Transverse colon (tissue), 4 donors: Measurements from ENCODE around the gene SLC16A1. TPM values are rescaled to one million over a fixed set of nuclear protein-coding genes. Genes with fewer than 3 reads are reported as not detected.

Experiments used
- DNase-seq: peaks from one replicate; pipeline ENCODE4 v3.0.0-alpha.2; 2019
- H3K27ac ChIP-seq, 4 donors: fragments of 200-600 bp; sonication (generic); 2 replicates each; pipeline ENCODE4 v1.5.1; 2016 to 2018; ENCODE audit warnings: inconsistent platforms in 4 of 4
- H3K27me3 ChIP-seq: fragments of 200-600 bp; sonication (generic); 2 replicates; pipeline ENCODE4 v1.5.1; 2017; ENCODE audit warnings: inconsistent platforms
- H3K36me3 ChIP-seq, 4 donors: fragments of 200-600 bp; sonication (generic); 2 replicates each; pipeline ENCODE4 v1.5.1; 2017 to 2019; ENCODE audit warnings: inconsistent platforms in 4 of 4
- H3K4me1 ChIP-seq, 4 donors: fragments of 200-600 bp; sonication (generic); 2 replicates each; pipeline ENCODE4 v1.5.1; 2017 to 2020; ENCODE audit warnings: inconsistent platforms in 4 of 4
- H3K4me3 ChIP-seq, 4 donors: fragments of 200-600 bp; sonication (generic); 1 replicate in 1 of 4; 2 replicates in 3 of 4; pipeline versions ENCODE4 v1.5.1 to v1.6.1; 2017 to 2019; ENCODE audit warnings: inconsistent platforms in 4 of 4
- H3K9me3 ChIP-seq, 2 donors: fragments of 200-600 bp; sonication (generic); 2 replicates each; pipeline ENCODE4 v1.5.1; 2017 to 2019; ENCODE audit warnings: inconsistent platforms in 2 of 2
- EP300 ChIP-seq: sonication (generic); formaldehyde crosslinking; IDR thresholded peaks from one replicate; pipeline ENCODE4 v1.6.1; 2017; ENCODE audit warnings: antibody characterized with exemption, low read depth
- POLR2A ChIP-seq: fragments of 450-650 bp; IDR thresholded peaks from one replicate; pipeline ENCODE4 v1.6.1; 2016; ENCODE audit warnings: antibody characterized with exemption, mild to moderate bottlenecking, moderate library complexity
- POLR2AphosphoS5 ChIP-seq, 3 donors: sonication (generic); formaldehyde crosslinking; IDR thresholded peaks; one replicate each; pipeline ENCODE4 v1.6.1; 2016; ENCODE audit warnings: antibody characterized with exemption in 3 of 3
- WGBS, 2 donors: methylation state at CpG; one replicate each; pipeline ENCODE4 v1.1.5; 2018; ENCODE audit warnings: low coverage in 1 of 2; 5-methylcytosine and 5-hydroxymethylcytosine counted together
- in situ Hi-C, 4 donors: fragments of 200-750 bp; cut with MboI; loops; one replicate each; pipeline versions ENCODE4 v1.15.0 to v1.15.1; 2017; ENCODE audit warnings: low sequenced_read_pairs in 3 of 4, low pct_ligation_motif_present in 1 of 4, low pct_unique_long_range_greater_than_20kb in 1 of 4
- intact Hi-C: fragments of 100-400 bp; cut with DNase I; formaldehyde crosslinking; loops from one replicate; pipeline ENCODE4 v1.15.1; 2023; ENCODE audit warnings: low total_unique reads
- total RNA-seq, 4 donors: library from RNA; depleted of rRNA; stranded (reverse); fragments of >200 nt; gene quantifications; one replicate each; pipeline ENCODE4 v1.1.0, GENCODE V29; 2016
- TF ChIP-seq, protein P1 (sequence below), 5 experiments: fragments of 200-600 bp in 3 of 5; fragments of 450-650 bp in 2 of 5; sonication (generic) in 3 of 5; IDR thresholded peaks; 1 replicate in 2 of 5; 2 replicates in 3 of 5; pipeline ENCODE4 v1.5.1; 2016 to 2017; ENCODE audit warnings: antibody characterized with exemption in 5 of 5, inconsistent platforms in 3 of 5, mild to moderate bottlenecking in 2 of 5, moderate library complexity in 1 of 5

Gene SLC16A1, protein sequence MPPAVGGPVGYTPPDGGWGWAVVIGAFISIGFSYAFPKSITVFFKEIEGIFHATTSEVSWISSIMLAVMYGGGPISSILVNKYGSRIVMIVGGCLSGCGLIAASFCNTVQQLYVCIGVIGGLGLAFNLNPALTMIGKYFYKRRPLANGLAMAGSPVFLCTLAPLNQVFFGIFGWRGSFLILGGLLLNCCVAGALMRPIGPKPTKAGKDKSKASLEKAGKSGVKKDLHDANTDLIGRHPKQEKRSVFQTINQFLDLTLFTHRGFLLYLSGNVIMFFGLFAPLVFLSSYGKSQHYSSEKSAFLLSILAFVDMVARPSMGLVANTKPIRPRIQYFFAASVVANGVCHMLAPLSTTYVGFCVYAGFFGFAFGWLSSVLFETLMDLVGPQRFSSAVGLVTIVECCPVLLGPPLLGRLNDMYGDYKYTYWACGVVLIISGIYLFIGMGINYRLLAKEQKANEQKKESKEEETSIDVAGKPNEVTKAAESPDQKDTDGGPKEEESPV
- total RNA-seq: 100 to 1,000 TPM in 2 of 4 donors, 10 to 100 TPM in 2; 21.5 to 177 (median 109) TPM

DNA sequence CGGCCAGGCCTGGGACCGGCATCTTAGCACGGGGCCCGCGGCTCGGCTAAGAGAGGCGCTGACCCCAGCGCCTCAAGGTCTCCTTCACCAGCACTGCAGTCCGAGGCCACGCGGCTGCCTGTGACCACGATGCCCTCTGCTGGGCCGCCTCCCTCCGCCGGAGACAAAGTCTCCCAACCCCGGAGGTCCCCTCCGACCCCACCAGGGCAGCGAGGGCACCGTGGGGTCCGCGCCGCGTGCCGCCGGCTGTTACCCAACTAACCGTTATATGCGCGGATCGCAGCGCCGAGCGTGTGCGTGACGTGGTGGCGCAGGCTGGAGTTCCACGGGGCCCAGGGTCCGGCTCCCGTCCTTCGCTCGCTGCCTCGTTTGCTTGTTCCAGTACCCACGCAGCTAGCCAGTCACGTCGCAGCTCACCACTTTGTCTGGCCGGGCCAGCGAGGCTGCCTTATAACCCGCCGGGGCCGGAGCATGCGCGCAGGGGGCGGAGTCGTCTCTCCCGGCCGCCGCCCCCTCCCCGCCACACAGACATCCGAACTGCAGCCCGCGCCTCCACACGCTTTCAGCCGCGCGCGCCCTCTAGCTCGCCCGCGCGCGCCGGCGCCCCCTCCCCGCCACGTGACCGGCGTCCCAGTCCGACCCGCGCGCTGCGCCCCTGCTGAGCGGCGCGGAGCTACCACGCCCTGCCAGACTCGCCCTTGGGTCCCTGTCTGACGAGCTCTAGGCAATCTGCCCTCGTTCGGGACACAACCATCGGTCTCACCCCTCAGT lies at the start of gene SLC16A1:
Gene SLC16A1, minus strand, starts transcription at position 424 of the 771 bp plus-strand sequence. CDS start 26,888 bp downstream, outside the sequence.
- intact Hi-C loops (loop anchor here (5.0 kb wide), 1 partner anchor 41 kb away; no protein-coding TSS in a partner anchor), in situ Hi-C loops (no loop called here)
- peak; percentile 97 to 98 (median 97) for TF ChIP-seq POLR2AphosphoS5 (IDR thresholded peaks at IDR 0.05)
- no peak for TF ChIP-seq EP300
- TF ChIP-seq, protein P1, sequence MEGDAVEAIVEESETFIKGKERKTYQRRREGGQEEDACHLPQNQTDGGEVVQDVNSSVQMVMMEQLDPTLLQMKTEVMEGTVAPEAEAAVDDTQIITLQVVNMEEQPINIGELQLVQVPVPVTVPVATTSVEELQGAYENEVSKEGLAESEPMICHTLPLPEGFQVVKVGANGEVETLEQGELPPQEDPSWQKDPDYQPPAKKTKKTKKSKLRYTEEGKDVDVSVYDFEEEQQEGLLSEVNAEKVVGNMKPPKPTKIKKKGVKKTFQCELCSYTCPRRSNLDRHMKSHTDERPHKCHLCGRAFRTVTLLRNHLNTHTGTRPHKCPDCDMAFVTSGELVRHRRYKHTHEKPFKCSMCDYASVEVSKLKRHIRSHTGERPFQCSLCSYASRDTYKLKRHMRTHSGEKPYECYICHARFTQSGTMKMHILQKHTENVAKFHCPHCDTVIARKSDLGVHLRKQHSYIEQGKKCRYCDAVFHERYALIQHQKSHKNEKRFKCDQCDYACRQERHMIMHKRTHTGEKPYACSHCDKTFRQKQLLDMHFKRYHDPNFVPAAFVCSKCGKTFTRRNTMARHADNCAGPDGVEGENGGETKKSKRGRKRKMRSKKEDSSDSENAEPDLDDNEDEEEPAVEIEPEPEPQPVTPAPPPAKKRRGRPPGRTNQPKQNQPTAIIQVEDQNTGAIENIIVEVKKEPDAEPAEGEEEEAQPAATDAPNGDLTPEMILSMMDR (IDR thresholded peaks at IDR 0.05): peak in 1 of 5 experiments; percentile 10
- TF ChIP-seq POLR2A: peak; percentile 91
- H3K27me3 ChIP-seq: no peaks in the 10 kb centered on the region
- no peaks in the 10 kb centered on the region for H3K36me3 ChIP-seq
- peak within 1 kb of the TSS; percentile 42 to 80 (median 64) for H3K4me3 ChIP-seq
- WGBS, 2 donors: 1% methylated on average over 90 of the region's 90 CpGs; no CpG with 5 or more reads in 1 of the 2 donors
- peak; percentile 94 for DNase-seq
- no peaks in the 10 kb centered on the region for H3K9me3 ChIP-seq
- H3K4me1 ChIP-seq: peaks cover 5 to 47% (median 26%) of the 10 kb centered on the region in 4 donors
- peak within 1 kb of the TSS; percentile 87 to 95 (median 91) for H3K27ac ChIP-seq

- TF ChIP-seq POLR2A: no peak
- no peak for TF ChIP-seq POLR2AphosphoS5 (IDR thresholded peaks at IDR 0.05)
- no peak for TF ChIP-seq EP300
- TF ChIP-seq, protein P1 (IDR thresholded peaks at IDR 0.05): no peak
- DNase-seq: no peak
- H3K9me3 ChIP-seq: no peaks in the 10 kb centered on the region
- in situ Hi-C loops (no loop called here), intact Hi-C loops (no loop called here)
- H3K27me3 ChIP-seq: no peaks in the 10 kb centered on the region
- H3K4me1 ChIP-seq: no peaks in the 10 kb centered on the region
- H3K36me3 ChIP-seq: no peaks in the 10 kb centered on the region
- H3K4me3 ChIP-seq: no peak overlapping the region
- 90 to 91% methylated on average over 16 to 18 of the region's 18 CpGs for WGBS, 2 donors
- H3K27ac ChIP-seq: no peak overlapping the region
These were observed 48.0 kb upstream of the SLC16A1 start for GRCh38 chr1:113003751-113004690.

DNA sequence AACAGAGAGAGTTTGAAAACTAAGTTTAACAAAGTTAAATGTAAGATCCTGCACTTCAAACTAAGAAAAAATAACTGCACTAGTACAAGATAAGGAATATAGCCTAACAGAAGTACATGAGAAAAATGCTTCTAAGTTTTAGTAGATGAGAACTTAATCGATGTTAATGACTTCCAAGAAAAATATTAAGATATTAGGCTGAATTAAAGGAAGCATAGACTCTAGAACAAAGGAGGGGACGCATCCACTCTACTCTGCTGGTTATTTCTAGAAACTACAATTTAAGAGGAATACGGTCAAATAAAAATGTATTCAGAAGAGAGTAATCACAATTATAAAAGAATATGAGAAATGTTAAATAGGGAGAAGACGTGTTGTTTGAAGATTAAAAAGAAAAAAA lies 46.3 kb upstream of the SLC16A1 start:
- in situ Hi-C loops: no loop called here
- no peaks in the 10 kb centered on the region for H3K9me3 ChIP-seq
- DNase-seq: no peak

More for the DNA sequence above, 46.3 kb upstream of the SLC16A1 start:
- intact Hi-C loops: no loop called here
- no peaks in the 10 kb centered on the region for H3K27me3 ChIP-seq
- no peaks in the 10 kb centered on the region for H3K36me3 ChIP-seq
- peaks cover 0 to 10% (median 1%) of the 10 kb centered on the region in 4 donors for H3K4me1 ChIP-seq
- no peak for TF ChIP-seq EP300
- TF ChIP-seq POLR2A: no peak
- TF ChIP-seq, protein P1 (IDR thresholded peaks at IDR 0.05): no peak
- TF ChIP-seq POLR2AphosphoS5 (IDR thresholded peaks at IDR 0.05): no peak
- H3K4me3 ChIP-seq: no peak overlapping the region
- WGBS, 2 donors: 93 to 97% methylated on average over 4 of the region's 4 CpGs
- no peak overlapping the region for H3K27ac ChIP-seq
